Gastroesophageal sphincter (tissue), 4 donors: Measurements from ENCODE around the gene PCLO. TPM values are rescaled to one million over a fixed set of nuclear protein-coding genes. Genes with fewer than 3 reads are reported as not detected.

Source experiments
- ATAC-seq: fragments of 150-250 bp; one replicate; pipeline ENCODE4 v1.9.1; 2016; ENCODE audit warnings: mild to moderate bottlenecking, moderate library complexity
- H3K27ac ChIP-seq, 4 donors: fragments of 200-600 bp; sonication (generic) in 3 of 4; 1 replicate in 3 of 4; 2 replicates in 1 of 4; pipeline ENCODE4 v1.5.1; 2016 to 2019
- H3K27me3 ChIP-seq: fragments of 200-600 bp; sonication (generic); one replicate; pipeline ENCODE4 v1.5.1; 2019
- H3K36me3 ChIP-seq, 2 donors: fragments of 200-600 bp; sonication (generic); one replicate each; pipeline ENCODE4 v1.5.1; 2019; ENCODE audit warnings: control low read depth in 1 of 2
- H3K4me1 ChIP-seq, 3 donors: fragments of 200-600 bp; sonication (generic); 1 replicate in 2 of 3; 2 replicates in 1 of 3; pipeline ENCODE4 v1.5.1; 2016 to 2019; ENCODE audit warnings: control low read depth in 2 of 3
- H3K4me3 ChIP-seq, 2 donors: fragments of 200-600 bp; sonication (generic); one replicate each; pipeline ENCODE4 v1.5.1; 2019; ENCODE audit warnings: mild to moderate bottlenecking in 1 of 2, moderate library complexity in 1 of 2
- H3K9me3 ChIP-seq, 3 donors: fragments of 200-600 bp; sonication (generic); one replicate each; pipeline ENCODE4 v1.5.1; 2017 to 2019; ENCODE audit warnings: control low read depth in 2 of 3
- EP300 ChIP-seq: sonication (generic); formaldehyde crosslinking; IDR thresholded peaks from one replicate; pipeline ENCODE4 v1.6.1; 2017; ENCODE audit warnings: antibody characterized with exemption, mild to moderate bottlenecking
- POLR2A ChIP-seq, 2 donors: fragments of 450-650 bp; IDR thresholded peaks; one replicate each; pipeline ENCODE4 v1.6.1; 2017; ENCODE audit warnings: antibody characterized with exemption in 2 of 2, mild to moderate bottlenecking in 2 of 2, moderate library complexity in 1 of 2
- POLR2AphosphoS5 ChIP-seq: sonication (generic); formaldehyde crosslinking; IDR thresholded peaks from one replicate; pipeline ENCODE4 v1.6.1; 2017; ENCODE audit warnings: antibody characterized with exemption
- WGBS, 2 donors: methylation state at CpG; one replicate each; pipeline ENCODE4 v1.1.5; 2018; ENCODE audit warnings: low coverage in 1 of 2; 5-methylcytosine and 5-hydroxymethylcytosine counted together
- total RNA-seq, 4 donors: library from RNA; depleted of rRNA; stranded (reverse); fragments of >200 nt; gene quantifications; one replicate each; pipeline ENCODE4 v1.1.0, GENCODE V29; 2016
- TF ChIP-seq, protein P1 (sequence below), 4 experiments: fragments of 200-600 bp in 2 of 4; fragments of 450-650 bp in 2 of 4; sonication (generic) in 1 of 4; IDR thresholded peaks; one replicate each; pipeline ENCODE4 v1.5.1; 2017 to 2019; ENCODE audit warnings: antibody characterized with exemption in 4 of 4, mild to moderate bottlenecking in 2 of 4, moderate library complexity in 2 of 4

The PCLO gene
- total RNA-seq, 4 donors from 2014 or later: 1.2 to 2.3 (median 1.9) TPM

GRCh38 chr7:83155407-83155806, 7.3 kb downstream of the PCLO start:
- Histone ChIP-seq H3K27ac (no peak overlapping the region), H3K9me3 (no peaks in the 10 kb centered on the region), H3K4me1 (no peaks in the 10 kb centered on the region), H3K4me3 (no peak overlapping the region), H3K27me3 (no peaks in the 10 kb centered on the region), H3K36me3 (no peaks in the 10 kb centered on the region)
- no CpG with 5 or more reads among the region's 1 CpG for WGBS, 2 donors
- ATAC-seq: no peak
- no peak for TF ChIP-seq EP300
- no peak for TF ChIP-seq POLR2A (IDR thresholded peaks at IDR 0.05)
- TF ChIP-seq, protein P1, sequence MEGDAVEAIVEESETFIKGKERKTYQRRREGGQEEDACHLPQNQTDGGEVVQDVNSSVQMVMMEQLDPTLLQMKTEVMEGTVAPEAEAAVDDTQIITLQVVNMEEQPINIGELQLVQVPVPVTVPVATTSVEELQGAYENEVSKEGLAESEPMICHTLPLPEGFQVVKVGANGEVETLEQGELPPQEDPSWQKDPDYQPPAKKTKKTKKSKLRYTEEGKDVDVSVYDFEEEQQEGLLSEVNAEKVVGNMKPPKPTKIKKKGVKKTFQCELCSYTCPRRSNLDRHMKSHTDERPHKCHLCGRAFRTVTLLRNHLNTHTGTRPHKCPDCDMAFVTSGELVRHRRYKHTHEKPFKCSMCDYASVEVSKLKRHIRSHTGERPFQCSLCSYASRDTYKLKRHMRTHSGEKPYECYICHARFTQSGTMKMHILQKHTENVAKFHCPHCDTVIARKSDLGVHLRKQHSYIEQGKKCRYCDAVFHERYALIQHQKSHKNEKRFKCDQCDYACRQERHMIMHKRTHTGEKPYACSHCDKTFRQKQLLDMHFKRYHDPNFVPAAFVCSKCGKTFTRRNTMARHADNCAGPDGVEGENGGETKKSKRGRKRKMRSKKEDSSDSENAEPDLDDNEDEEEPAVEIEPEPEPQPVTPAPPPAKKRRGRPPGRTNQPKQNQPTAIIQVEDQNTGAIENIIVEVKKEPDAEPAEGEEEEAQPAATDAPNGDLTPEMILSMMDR (IDR thresholded peaks at IDR 0.05): no peak
- TF ChIP-seq POLR2AphosphoS5: no peak

- TF ChIP-seq EP300: no peak
- TF ChIP-seq POLR2A (IDR thresholded peaks at IDR 0.05): no peak
- no peak for TF ChIP-seq POLR2AphosphoS5
- TF ChIP-seq, protein P1 (IDR thresholded peaks at IDR 0.05): no peak
- H3K36me3 ChIP-seq: no peaks in the 10 kb centered on the region
- ATAC-seq: no peak
- no peaks in the 10 kb centered on the region for H3K9me3 ChIP-seq
- WGBS, 2 donors: 38 to 64% methylated on average over 1 of the region's 1 CpG
- no peak overlapping the region for H3K4me3 ChIP-seq
- H3K27me3 ChIP-seq: no peaks in the 10 kb centered on the region
- H3K27ac ChIP-seq: no peak overlapping the region
- no peaks in the 10 kb centered on the region for H3K4me1 ChIP-seq
These were observed 9.3 kb downstream of the PCLO start for GRCh38 chr7:83153419-83153818.

DNA sequence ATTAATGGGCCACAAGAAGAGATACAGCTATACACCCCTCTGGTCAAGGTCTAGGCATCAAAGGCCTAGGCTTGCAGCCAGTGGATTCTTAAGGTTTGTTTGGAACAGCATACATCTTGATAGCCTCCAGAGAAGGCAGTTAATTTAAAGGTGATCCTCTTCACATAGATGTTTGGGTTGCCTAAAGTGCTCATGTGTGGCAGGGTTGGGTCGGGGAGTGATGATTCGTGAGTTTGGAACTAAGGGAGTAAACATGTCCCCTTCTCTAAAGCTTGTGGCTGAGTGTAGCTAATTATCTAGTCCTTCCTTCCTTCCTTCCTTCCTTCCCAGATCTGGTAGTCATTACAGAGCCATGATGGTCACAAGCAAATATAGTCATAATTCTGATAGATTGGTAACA, 12.4 kb downstream of the PCLO start:
- 71 to 74% methylated on average over 2 of the region's 2 CpGs for WGBS, 2 donors
- no peaks in the 10 kb centered on the region for H3K9me3 ChIP-seq
- no peaks in the 10 kb centered on the region for H3K4me1 ChIP-seq
- ATAC-seq: no peak
- TF ChIP-seq, protein P1 (IDR thresholded peaks at IDR 0.05): no peak
- no peak for TF ChIP-seq POLR2A (IDR thresholded peaks at IDR 0.05)
- TF ChIP-seq EP300: no peak
- no peak for TF ChIP-seq POLR2AphosphoS5
- no peaks in the 10 kb centered on the region for H3K27me3 ChIP-seq
- H3K4me3 ChIP-seq: no peak overlapping the region
- H3K27ac ChIP-seq: no peak overlapping the region
- H3K36me3 ChIP-seq: no peaks in the 10 kb centered on the region

DNA sequence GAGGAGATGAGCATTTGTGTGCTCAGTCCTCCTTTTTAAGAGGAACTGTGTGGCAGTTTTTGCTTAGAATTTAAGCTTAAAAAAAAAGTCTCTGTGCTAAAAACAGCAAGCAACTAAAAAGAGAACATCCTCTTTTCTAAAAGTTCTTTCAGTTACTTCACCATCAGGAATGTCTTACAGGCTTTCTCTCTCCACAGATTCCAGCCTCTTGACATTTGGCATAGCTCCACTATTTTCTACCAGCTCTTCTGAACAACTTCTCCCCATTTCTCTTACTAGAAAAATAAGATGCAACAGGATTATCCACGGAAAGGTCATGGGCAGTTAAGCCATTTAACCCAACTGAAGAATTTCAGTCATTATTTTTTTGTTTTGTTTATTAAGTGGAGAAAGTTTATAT, 13.2 kb downstream of the PCLO start:
- H3K4me1 ChIP-seq: no peaks in the 10 kb centered on the region

GRCh38 chr7:83148776-83149175, 13.9 kb downstream of the PCLO start:
- no peak overlapping the region for H3K27ac ChIP-seq
- H3K27me3 ChIP-seq: no peaks in the 10 kb centered on the region
- no peaks in the 10 kb centered on the region for H3K36me3 ChIP-seq
- H3K4me1 ChIP-seq: no peaks in the 10 kb centered on the region
- no peak for ATAC-seq
- 100% methylated on average over 1 of the region's 1 CpG; no CpG with 5 or more reads in 1 of the 2 donors for WGBS, 2 donors
- no peak for TF ChIP-seq POLR2A (IDR thresholded peaks at IDR 0.05)
- TF ChIP-seq, protein P1 (IDR thresholded peaks at IDR 0.05): no peak
- TF ChIP-seq POLR2AphosphoS5: no peak
- TF ChIP-seq EP300: no peak
- no peaks in the 10 kb centered on the region for H3K9me3 ChIP-seq
- no peak overlapping the region for H3K4me3 ChIP-seq

More for the DNA sequence above, 13.2 kb downstream of the PCLO start:
- TF ChIP-seq, protein P1 (IDR thresholded peaks at IDR 0.05): no peak
- TF ChIP-seq EP300 (no peak), POLR2AphosphoS5 (no peak)
- H3K27ac ChIP-seq: no peak overlapping the region
- no peaks in the 10 kb centered on the region for H3K9me3 ChIP-seq
- WGBS, 2 donors: 44 to 70% methylated on average over 1 of the region's 1 CpG
- H3K4me3 ChIP-seq: no peak overlapping the region
- no peak for ATAC-seq
- no peaks in the 10 kb centered on the region for H3K27me3 ChIP-seq
- no peaks in the 10 kb centered on the region for H3K36me3 ChIP-seq
